ENCODE results near the gene FARP2.

FARP2 gene

GRCh38 chr2:241496003-241496707, 140.1 kb downstream of the FARP2 start:
- peaks cover 8% of the 10 kb centered on the region for H3K36me3 ChIP-seq (ENCODE audit: insufficient read depth, low read length)

GRCh38 chr2:241496904-241497877, 141.1 kb downstream of the FARP2 start:
- Histone ChIP-seq H3K4me1 (ENCODE audit: insufficient read depth, low read length) (no peaks in the 10 kb centered on the region), H3K9ac (ENCODE audit: low read depth, low read length) (no peak overlapping the region), H3K9me3 (ENCODE audit: control insufficient read depth, insufficient read depth, low read length) (no peaks in the 10 kb centered on the region), H3K36me3 (ENCODE audit: insufficient read depth, low read length) (peaks cover 8% of the 10 kb centered on the region)

More at GRCh38 chr2:241496003-241496707, 140.1 kb downstream of the FARP2 start:
- H3K9ac ChIP-seq (ENCODE audit: low read depth, low read length) = no peak overlapping the region
- no peaks in the 10 kb centered on the region for H3K4me1 ChIP-seq (ENCODE audit: insufficient read depth, low read length)
- H3K9me3 ChIP-seq (ENCODE audit: control insufficient read depth, insufficient read depth, low read length) = no peaks in the 10 kb centered on the region

GRCh38 chr2:241498115-241499070, 142.3 kb downstream of the FARP2 start:
- Histone ChIP-seq H3K9ac (ENCODE audit: low read depth, low read length) (no peak overlapping the region), H3K9me3 (ENCODE audit: control insufficient read depth, insufficient read depth, low read length) (no peaks in the 10 kb centered on the region), H3K4me1 (ENCODE audit: insufficient read depth, low read length) (no peaks in the 10 kb centered on the region), H3K36me3 (ENCODE audit: insufficient read depth, low read length) (peaks cover 8% of the 10 kb centered on the region)

- Histone ChIP-seq H3K9ac (ENCODE audit: low read depth, low read length) (no peak overlapping the region), H3K4me1 (ENCODE audit: insufficient read depth, low read length) (no peaks in the 10 kb centered on the region), H3K9me3 (ENCODE audit: control insufficient read depth, insufficient read depth, low read length) (no peaks in the 10 kb centered on the region), H3K36me3 (ENCODE audit: insufficient read depth, low read length) (peaks cover 8% of the 10 kb centered on the region)
Observed at GRCh38 chr2:241499146-241499965, 143.3 kb downstream of the FARP2 start.

GRCh38 chr2:241500016-241500415, 143.9 kb downstream of the FARP2 start:
- Histone ChIP-seq H3K4me1 (ENCODE audit: insufficient read depth, low read length) (no peaks in the 10 kb centered on the region), H3K9me3 (ENCODE audit: control insufficient read depth, insufficient read depth, low read length) (no peaks in the 10 kb centered on the region), H3K36me3 (ENCODE audit: insufficient read depth, low read length) (peaks cover 8% of the 10 kb centered on the region), H3K9ac (ENCODE audit: low read depth, low read length) (no peak overlapping the region)

GRCh38 chr2:241500431-241500975, 144.4 kb downstream of the FARP2 start:
- Histone ChIP-seq H3K9ac (ENCODE audit: low read depth, low read length) (no peak overlapping the region), H3K4me1 (ENCODE audit: insufficient read depth, low read length) (no peaks in the 10 kb centered on the region; the same call in 1 of the 2 replicates), H3K9me3 (ENCODE audit: control insufficient read depth, insufficient read depth, low read length) (no peaks in the 10 kb centered on the region), H3K36me3 (ENCODE audit: insufficient read depth, low read length) (peaks cover 8% of the 10 kb centered on the region)

- no peaks in the 10 kb centered on the region; the same call in 1 of the 2 replicates for H3K4me1 ChIP-seq (ENCODE audit: insufficient read depth, low read length)
- H3K36me3 ChIP-seq (ENCODE audit: insufficient read depth, low read length) = peaks cover 5% of the 10 kb centered on the region
- no peaks in the 10 kb centered on the region for H3K9me3 ChIP-seq (ENCODE audit: control insufficient read depth, insufficient read depth, low read length)
- no peak overlapping the region for H3K9ac ChIP-seq (ENCODE audit: low read depth, low read length)
Observed at GRCh38 chr2:241501099-241501541, 145.0 kb downstream of the FARP2 start.

GRCh38 chr2:241501551-241501950, 145.5 kb downstream of the FARP2 start:
- no peak overlapping the region for H3K9ac ChIP-seq (ENCODE audit: low read depth, low read length)
- no peaks in the 10 kb centered on the region for H3K9me3 ChIP-seq (ENCODE audit: control insufficient read depth, insufficient read depth, low read length)
- peaks cover 5% of the 10 kb centered on the region for H3K36me3 ChIP-seq (ENCODE audit: insufficient read depth, low read length)
- H3K4me1 ChIP-seq (ENCODE audit: insufficient read depth, low read length) = no peaks in the 10 kb centered on the region; the same call in 1 of the 2 replicates

GRCh38 chr2:241502281-241502680, 146.2 kb downstream of the FARP2 start:
- Histone ChIP-seq H3K9me3 (ENCODE audit: control insufficient read depth, insufficient read depth, low read length) (no peaks in the 10 kb centered on the region), H3K9ac (ENCODE audit: low read depth, low read length) (no peak overlapping the region), H3K36me3 (ENCODE audit: insufficient read depth, low read length) (peaks cover 5% of the 10 kb centered on the region; the same call in 1 of the 2 replicates), H3K4me1 (ENCODE audit: insufficient read depth, low read length) (no peaks in the 10 kb centered on the region; the same call in 1 of the 2 replicates)

- no peaks in the 10 kb centered on the region for H3K9me3 ChIP-seq (ENCODE audit: control insufficient read depth, insufficient read depth, low read length)
- no peak overlapping the region for H3K9ac ChIP-seq (ENCODE audit: low read depth, low read length)
- H3K4me1 ChIP-seq (ENCODE audit: insufficient read depth, low read length) = no peaks in the 10 kb centered on the region; the same call in 1 of the 2 replicates
- H3K36me3 ChIP-seq (ENCODE audit: insufficient read depth, low read length) = peaks cover 5% of the 10 kb centered on the region; the same call in 1 of the 2 replicates
Observed at GRCh38 chr2:241503776-241504392, 147.8 kb downstream of the FARP2 start.

- Histone ChIP-seq H3K9me3 (ENCODE audit: control insufficient read depth, insufficient read depth, low read length) (no peaks in the 10 kb centered on the region), H3K9ac (ENCODE audit: low read depth, low read length) (no peak overlapping the region), H3K36me3 (ENCODE audit: insufficient read depth, low read length) (peaks cover 3% of the 10 kb centered on the region; the same call in 1 of the 2 replicates)
Observed at GRCh38 chr2:241505086-241505780, 149.1 kb downstream of the FARP2 start.

GRCh38 chr2:241505781-241506201, 149.7 kb downstream of the FARP2 start:
- Histone ChIP-seq H3K4me1 (ENCODE audit: insufficient read depth, low read length) (no peaks in the 10 kb centered on the region; the same call in 1 of the 2 replicates), H3K36me3 (ENCODE audit: insufficient read depth, low read length) (peaks cover under 1% of the 10 kb centered on the region), H3K9ac (ENCODE audit: low read depth, low read length) (no peak overlapping the region), H3K9me3 (ENCODE audit: control insufficient read depth, insufficient read depth, low read length) (no peaks in the 10 kb centered on the region)

More at GRCh38 chr2:241505086-241505780, 149.1 kb downstream of the FARP2 start:
- H3K4me1 ChIP-seq (ENCODE audit: insufficient read depth, low read length) = no peaks in the 10 kb centered on the region; the same call in 1 of the 2 replicates

All from ES-I3 (cell line).